Suprapubic skin (tissue), 4 donors: Measurements from ENCODE around the gene SMIM34.
"Not testable (repeated sequence)": the region's sequence is repeated elsewhere in the genome, so short reads cannot be mapped to it uniquely, and the experiment has no call there.

Experiments
- CTCF ChIP-seq, 2 donors: fragments of 200-600 bp in 1 of 2; fragments of 450-650 bp in 1 of 2; sonication (generic) in 1 of 2; IDR thresholded peaks; one replicate each; pipeline ENCODE4 v1.5.1; 2016 to 2019; ENCODE audit warnings: antibody characterized with exemption in 2 of 2, mild to moderate bottlenecking in 1 of 2, moderate library complexity in 1 of 2
- POLR2A ChIP-seq, 2 donors: fragments of 450-650 bp; IDR thresholded peaks; one replicate each; pipeline ENCODE4 v1.6.1; 2017; ENCODE audit warnings: antibody characterized with exemption in 2 of 2, mild to moderate bottlenecking in 2 of 2, moderate library complexity in 2 of 2
- POLR2AphosphoS5 ChIP-seq, 3 donors: sonication (generic); formaldehyde crosslinking; IDR thresholded peaks; one replicate each; pipeline ENCODE4 v1.6.1; 2017; ENCODE audit warnings: antibody characterized with exemption in 3 of 3

GRCh38 chr21:34404742-34405141, 19.0 kb downstream of the SMIM34 start:
- TF ChIP-seq POLR2AphosphoS5, CTCF, POLR2A (IDR thresholded peaks at IDR 0.05): not testable (repeated sequence)
